ENCODE results near the gene HCN3. TPM values are rescaled to one million over a fixed set of nuclear protein-coding genes. Genes with fewer than 3 reads are reported as not detected.

The HCN3 gene
- polyA plus RNA-seq, 1 experiment, result 1.5 TPM

DNA sequence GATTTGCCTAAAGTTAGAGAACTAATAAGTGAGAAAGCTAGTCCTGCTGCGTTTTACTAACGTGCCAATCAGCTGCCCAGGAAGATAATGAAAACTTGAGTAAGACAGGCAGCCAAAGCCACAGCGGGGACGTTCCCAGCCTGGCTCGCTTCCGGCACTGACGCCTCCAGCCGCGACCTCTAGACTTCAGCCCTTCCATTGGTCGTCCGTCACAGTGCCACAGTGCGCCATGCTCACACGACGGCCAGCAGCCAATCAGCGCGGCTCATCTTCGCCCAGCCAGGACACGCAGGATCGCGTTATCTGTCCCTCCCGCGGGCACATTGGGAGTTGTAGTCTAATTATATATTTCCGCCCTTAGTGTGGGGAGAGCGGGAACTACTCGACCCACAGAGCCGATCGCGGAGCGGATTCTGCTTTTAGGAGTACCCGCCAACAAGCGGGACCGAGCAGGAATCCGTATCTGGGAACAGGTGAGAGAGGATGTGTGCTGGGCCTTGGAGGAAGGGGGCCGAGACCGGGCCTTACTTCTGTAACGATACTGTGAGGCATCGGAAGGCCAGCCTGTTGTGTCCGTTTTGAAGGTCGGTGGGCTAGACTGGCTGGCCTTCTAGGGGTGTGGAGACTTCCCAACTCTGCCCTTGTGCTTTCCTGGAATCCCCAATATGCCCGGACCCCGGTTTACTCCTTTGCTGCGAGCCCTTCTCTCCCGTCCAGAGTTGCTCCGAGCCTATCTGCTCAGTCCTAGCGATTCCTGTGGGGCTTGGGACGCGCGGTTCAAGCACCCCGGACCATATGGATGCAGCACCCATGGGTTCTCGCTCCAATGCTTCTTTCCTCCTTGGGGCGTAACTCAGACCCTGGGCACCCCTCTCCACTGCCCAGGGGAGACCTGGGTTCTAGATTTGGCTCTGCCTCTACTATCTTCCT, 31.5 kb downstream of the HCN3 start, which contains the start of gene FDPS:
TSS of gene FDPS (plus strand) at position 374 of the 930 bp plus-strand sequence. CDS start 924 bp downstream, outside the sequence.
- peak within 1 kb of the TSS; percentile 85 for H3K4me3 ChIP-seq (ENCODE audit: low read depth, low read length)
- ChIA-PET POLR2A (interaction anchor here (0.6 to 1.4 kb wide), 5 partner anchors 13 to 1046 kb away, joined by 3 to 5 read pairs (median 3); partner anchors contain the start of gene RUSC1), CTCF (interaction anchor here (1.4 to 5.9 kb wide), 3 partner anchors 13 to 58 kb away, joined by 4 to 46 read pairs (median 10); partner anchors contain the start of gene RUSC1)
- no peaks in the 10 kb centered on the region for H3K27me3 ChIP-seq (ENCODE audit: control insufficient read depth, insufficient read depth, low read length)
- TF ChIP-seq, protein P1, sequence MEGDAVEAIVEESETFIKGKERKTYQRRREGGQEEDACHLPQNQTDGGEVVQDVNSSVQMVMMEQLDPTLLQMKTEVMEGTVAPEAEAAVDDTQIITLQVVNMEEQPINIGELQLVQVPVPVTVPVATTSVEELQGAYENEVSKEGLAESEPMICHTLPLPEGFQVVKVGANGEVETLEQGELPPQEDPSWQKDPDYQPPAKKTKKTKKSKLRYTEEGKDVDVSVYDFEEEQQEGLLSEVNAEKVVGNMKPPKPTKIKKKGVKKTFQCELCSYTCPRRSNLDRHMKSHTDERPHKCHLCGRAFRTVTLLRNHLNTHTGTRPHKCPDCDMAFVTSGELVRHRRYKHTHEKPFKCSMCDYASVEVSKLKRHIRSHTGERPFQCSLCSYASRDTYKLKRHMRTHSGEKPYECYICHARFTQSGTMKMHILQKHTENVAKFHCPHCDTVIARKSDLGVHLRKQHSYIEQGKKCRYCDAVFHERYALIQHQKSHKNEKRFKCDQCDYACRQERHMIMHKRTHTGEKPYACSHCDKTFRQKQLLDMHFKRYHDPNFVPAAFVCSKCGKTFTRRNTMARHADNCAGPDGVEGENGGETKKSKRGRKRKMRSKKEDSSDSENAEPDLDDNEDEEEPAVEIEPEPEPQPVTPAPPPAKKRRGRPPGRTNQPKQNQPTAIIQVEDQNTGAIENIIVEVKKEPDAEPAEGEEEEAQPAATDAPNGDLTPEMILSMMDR (IDR thresholded peaks at IDR 0.05; ENCODE audit: low read depth, low read length), result no peak; the same call in 1 of the 2 replicates
- peak; percentile 95 for DNase-seq (ENCODE audit: low read depth, low spot score)
- H3K27ac ChIP-seq (ENCODE audit: low read depth, low read length), result peak within 1 kb of the TSS; percentile 91
- no peaks in the 10 kb centered on the region; the same call in 1 of the 2 replicates for H3K9me3 ChIP-seq (ENCODE audit: control insufficient read depth, insufficient read depth, low read length)

DNA sequence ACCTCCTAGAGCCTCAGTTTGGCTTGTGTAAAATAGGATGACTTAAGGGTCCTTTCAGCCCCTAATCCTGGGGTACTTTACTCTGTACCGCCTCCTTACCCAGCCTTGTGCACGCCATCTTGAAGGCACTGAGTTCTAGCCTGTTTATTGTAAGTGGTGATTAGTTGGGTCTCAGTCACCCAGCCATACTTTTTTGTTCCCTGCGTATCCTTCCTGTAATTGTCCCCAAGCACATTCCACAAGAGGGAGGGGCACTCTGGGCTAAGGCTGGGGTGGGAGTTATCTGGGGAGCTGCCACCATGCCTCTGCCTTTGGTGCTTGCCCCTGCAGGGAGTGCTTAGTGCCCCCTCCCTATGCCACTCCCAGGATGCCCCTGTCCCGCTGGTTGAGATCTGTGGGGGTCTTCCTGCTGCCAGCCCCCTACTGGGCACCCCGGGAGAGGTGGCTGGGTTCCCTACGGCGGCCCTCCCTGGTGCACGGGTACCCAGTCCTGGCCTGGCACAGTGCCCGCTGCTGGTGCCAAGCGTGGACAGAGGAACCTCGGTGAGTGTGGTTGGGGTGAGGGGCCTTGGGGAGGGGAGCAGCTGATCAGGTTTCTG, 32.3 kb downstream of the HCN3 start:
- Histone ChIP-seq H3K4me3 (ENCODE audit: low read depth, low read length) (peak overlapping the region; percentile 85), H3K9me3 (ENCODE audit: control insufficient read depth, insufficient read depth, low read length) (no peaks in the 10 kb centered on the region; the same call in 1 of the 2 replicates), H3K27me3 (ENCODE audit: control insufficient read depth, insufficient read depth, low read length) (no peaks in the 10 kb centered on the region), H3K27ac (ENCODE audit: low read depth, low read length) (peak overlapping the region; percentile 75)
- DNase-seq (ENCODE audit: low read depth, low spot score), result no peak
- TF ChIP-seq, protein P1 (IDR thresholded peaks at IDR 0.05; ENCODE audit: low read depth, low read length), result no peak
- ChIA-PET POLR2A (no interaction called here), CTCF (interaction anchor here (4.0 kb wide), 1 partner anchor 58 kb away, joined by 17 read pairs; no protein-coding TSS in a partner anchor)

DNA sequence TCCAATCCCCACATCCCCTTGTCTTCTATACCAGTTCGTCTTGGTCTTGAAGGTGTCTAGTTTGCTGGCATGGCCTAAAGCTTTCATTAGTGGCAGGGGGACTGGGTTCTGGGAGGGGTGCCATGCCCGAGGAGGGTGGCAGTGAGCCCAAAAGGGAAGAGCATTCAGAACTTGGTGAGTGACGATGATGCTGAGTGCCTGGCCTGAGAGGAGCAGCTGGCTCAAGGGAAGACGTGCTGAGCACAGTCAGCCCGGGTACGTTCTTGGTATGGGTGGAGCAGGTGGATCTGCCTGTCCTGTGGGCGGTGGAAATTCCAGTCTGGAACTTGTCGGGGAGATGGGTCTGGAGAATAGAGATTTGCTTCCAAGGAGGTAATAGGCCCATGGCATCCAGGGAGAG, 36.0 kb downstream of the HCN3 start:
- ChIA-PET POLR2A (no interaction called here), CTCF (interaction anchor here (1.3 to 4.0 kb wide), 2 partner anchors 9 to 62 kb away, joined by 5 to 17 read pairs; no protein-coding TSS in a partner anchor)
- Histone ChIP-seq H3K9me3 (ENCODE audit: control insufficient read depth, insufficient read depth, low read length) (no peaks in the 10 kb centered on the region; the same call in 1 of the 2 replicates), H3K27me3 (ENCODE audit: control insufficient read depth, insufficient read depth, low read length) (no peaks in the 10 kb centered on the region), H3K4me3 (ENCODE audit: low read depth, low read length) (no peak overlapping the region), H3K27ac (ENCODE audit: low read depth, low read length) (no peak overlapping the region)
- TF ChIP-seq, protein P1 (IDR thresholded peaks at IDR 0.05; ENCODE audit: low read depth, low read length), result no peak
- DNase-seq (ENCODE audit: low read depth, low spot score), result no peak

DNA sequence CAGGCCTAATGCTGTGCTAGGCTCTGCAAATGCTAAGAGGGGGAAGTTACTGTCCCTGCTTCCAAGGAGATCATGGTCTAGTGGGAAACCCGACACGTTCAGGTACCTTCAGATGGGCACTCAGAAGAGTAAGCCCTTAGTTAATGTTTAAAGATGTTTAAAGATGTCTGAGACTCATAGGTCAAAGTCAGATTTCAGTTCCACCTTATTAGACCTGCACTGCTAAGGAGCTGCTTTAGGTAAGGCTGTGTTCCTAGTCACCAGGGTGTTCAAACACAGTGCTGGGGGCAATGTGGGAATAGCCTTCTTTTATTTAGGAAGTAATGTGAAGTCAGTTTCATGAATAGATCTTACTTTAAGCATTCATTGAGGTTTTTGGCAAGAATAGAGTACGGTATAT, 39.7 kb downstream of the HCN3 start:
- POLR2A ChIA-PET, result interaction anchor here (0.7 kb wide), 1 partner anchor 14 kb away, joined by 3 read pairs; no protein-coding TSS in a partner anchor
- no peak overlapping the region for H3K27ac ChIP-seq (ENCODE audit: low read depth, low read length)
- no peak overlapping the region for H3K4me3 ChIP-seq (ENCODE audit: low read depth, low read length)
- TF ChIP-seq, protein P1 (IDR thresholded peaks at IDR 0.05; ENCODE audit: low read depth, low read length), result no peak
- DNase-seq (ENCODE audit: low read depth, low spot score), result no peak
- CTCF ChIA-PET, result interaction anchor here (1.7 kb wide), 1 partner anchor 66 kb away, joined by 9 read pairs; no protein-coding TSS in a partner anchor
- no peaks in the 10 kb centered on the region for H3K27me3 ChIP-seq (ENCODE audit: control insufficient read depth, insufficient read depth, low read length)
- no peaks in the 10 kb centered on the region; the same call in 1 of the 2 replicates for H3K9me3 ChIP-seq (ENCODE audit: control insufficient read depth, insufficient read depth, low read length)
